HTR-8/SVneo (cell line): ENCODE results near the gene TRAPPC2L.
"Not testable (repeated sequence)": the region's sequence is repeated elsewhere in the genome, so short reads cannot be mapped to it uniquely, and the experiment has no call there.

Source experiments
- DNase-seq: peaks from one replicate; pipeline ENCODE4 v3.0.0; 2011; ENCODE audit warnings: low spot score, mixed read lengths; ENCODE audit not compliant: insufficient read length
- FAIRE-seq: peaks from 2 replicates; lab custom pipeline; 2011; peaks lifted over from hg19 to GRCh38; lab: Jason Lieb, UNC

The TRAPPC2L gene

GRCh38 chr16:88886420-88886844, 29.5 kb downstream of the TRAPPC2L start:
- no peak for DNase-seq
- FAIRE-seq, result no peak

GRCh38 chr16:88886845-88887521, 30.1 kb downstream of the TRAPPC2L start:
- FAIRE-seq (no peak), DNase-seq (no peak)

GRCh38 chr16:88888057-88888456, 31.1 kb downstream of the TRAPPC2L start:
- DNase-seq, result no peak
- FAIRE-seq, result no peak

GRCh38 chr16:88888461-88889387, 31.8 kb downstream of the TRAPPC2L start:
- DNase-seq (no peak), FAIRE-seq (no peak)

- not testable (repeated sequence) for FAIRE-seq, DNase-seq
These were observed 32.9 kb downstream of the TRAPPC2L start for GRCh38 chr16:88889702-88890352.

- no peak for DNase-seq
These were observed 34.2 kb downstream of the TRAPPC2L start for GRCh38 chr16:88891083-88891482.

GRCh38 chr16:88892065-88892464, 35.1 kb downstream of the TRAPPC2L start:
- FAIRE-seq, result no peak

More at GRCh38 chr16:88891083-88891482, 34.2 kb downstream of the TRAPPC2L start:
- FAIRE-seq, result no peak

GRCh38 chr16:88893127-88893968, 36.4 kb downstream of the TRAPPC2L start:
- DNase-seq (no peak), FAIRE-seq (no peak)

More at GRCh38 chr16:88892065-88892464, 35.1 kb downstream of the TRAPPC2L start:
- no peak for DNase-seq

GRCh38 chr16:88894266-88894665, 37.3 kb downstream of the TRAPPC2L start:
- not testable (repeated sequence) for DNase-seq, FAIRE-seq

GRCh38 chr16:88894681-88895300, 37.9 kb downstream of the TRAPPC2L start:
- FAIRE-seq (no peak), DNase-seq (no peak)

- FAIRE-seq, result no peak
- DNase-seq, result no peak
These were observed 38.4 kb downstream of the TRAPPC2L start for GRCh38 chr16:88895335-88895734.

- DNase-seq, result no peak
- FAIRE-seq, result no peak
These were observed 39.5 kb downstream of the TRAPPC2L start for GRCh38 chr16:88896238-88897070.

- no peak for DNase-seq
- FAIRE-seq, result no peak
These were observed 40.9 kb downstream of the TRAPPC2L start for GRCh38 chr16:88897696-88898425.

- no peak for FAIRE-seq
- no peak for DNase-seq
These were observed 43.2 kb downstream of the TRAPPC2L start for GRCh38 chr16:88899901-88900661.

- no peak for DNase-seq
- no peak for FAIRE-seq
These were observed 43.7 kb downstream of the TRAPPC2L start for GRCh38 chr16:88900662-88901052.

GRCh38 chr16:88901718-88902337, 44.9 kb downstream of the TRAPPC2L start:
- DNase-seq (no peak), FAIRE-seq (no peak)

- no peak for DNase-seq
- FAIRE-seq, result no peak
These were observed 45.8 kb downstream of the TRAPPC2L start for GRCh38 chr16:88902744-88903143.
